ENCODE results near the gene ZKSCAN3.
"Not testable (repeated sequence)": the region's sequence is repeated elsewhere in the genome, so short reads cannot be mapped to it uniquely, and the experiment has no call there.

ZKSCAN3 gene

DNA sequence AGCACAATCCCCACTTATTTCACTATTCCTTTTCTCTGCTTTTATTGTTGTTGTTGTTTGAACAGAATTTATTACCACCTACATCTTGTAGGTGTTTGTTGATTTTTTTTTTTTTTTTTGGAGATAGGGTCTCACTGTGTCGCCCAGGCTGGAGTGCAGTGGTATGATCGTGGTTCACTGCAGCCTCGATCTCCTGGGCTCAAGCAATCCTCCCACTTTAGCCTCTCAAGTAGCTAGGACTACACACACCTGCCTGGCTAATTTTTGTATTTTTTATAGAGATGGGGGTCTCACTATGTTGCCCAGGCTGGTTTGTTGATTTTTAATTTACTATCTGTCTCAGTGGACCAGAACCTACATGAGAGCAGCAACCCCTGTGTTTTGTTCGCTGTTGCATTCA lies 46.2 kb downstream of the ZKSCAN3 start:
- TF ChIP-seq MYC (IDR thresholded peaks at IDR 0.05; ENCODE audit: low read depth, low read length) (no peak), POLR2A (IDR thresholded peaks at IDR 0.05; ENCODE audit: extremely low read depth, insufficient read length) (no peak)
- TF ChIP-seq, protein P1, sequence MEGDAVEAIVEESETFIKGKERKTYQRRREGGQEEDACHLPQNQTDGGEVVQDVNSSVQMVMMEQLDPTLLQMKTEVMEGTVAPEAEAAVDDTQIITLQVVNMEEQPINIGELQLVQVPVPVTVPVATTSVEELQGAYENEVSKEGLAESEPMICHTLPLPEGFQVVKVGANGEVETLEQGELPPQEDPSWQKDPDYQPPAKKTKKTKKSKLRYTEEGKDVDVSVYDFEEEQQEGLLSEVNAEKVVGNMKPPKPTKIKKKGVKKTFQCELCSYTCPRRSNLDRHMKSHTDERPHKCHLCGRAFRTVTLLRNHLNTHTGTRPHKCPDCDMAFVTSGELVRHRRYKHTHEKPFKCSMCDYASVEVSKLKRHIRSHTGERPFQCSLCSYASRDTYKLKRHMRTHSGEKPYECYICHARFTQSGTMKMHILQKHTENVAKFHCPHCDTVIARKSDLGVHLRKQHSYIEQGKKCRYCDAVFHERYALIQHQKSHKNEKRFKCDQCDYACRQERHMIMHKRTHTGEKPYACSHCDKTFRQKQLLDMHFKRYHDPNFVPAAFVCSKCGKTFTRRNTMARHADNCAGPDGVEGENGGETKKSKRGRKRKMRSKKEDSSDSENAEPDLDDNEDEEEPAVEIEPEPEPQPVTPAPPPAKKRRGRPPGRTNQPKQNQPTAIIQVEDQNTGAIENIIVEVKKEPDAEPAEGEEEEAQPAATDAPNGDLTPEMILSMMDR (IDR thresholded peaks at IDR 0.05; ENCODE audit: low read depth, low read length), result no peak
- TF ChIP-seq, protein P2, sequence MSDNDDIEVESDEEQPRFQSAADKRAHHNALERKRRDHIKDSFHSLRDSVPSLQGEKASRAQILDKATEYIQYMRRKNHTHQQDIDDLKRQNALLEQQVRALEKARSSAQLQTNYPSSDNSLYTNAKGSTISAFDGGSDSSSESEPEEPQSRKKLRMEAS (IDR thresholded peaks at IDR 0.05; ENCODE audit: low read depth, low read length), result no peak
- no peak for DNase-seq (ENCODE audit: low read depth)
- H3K4me3 ChIP-seq (ENCODE audit: low read depth, low read length), result peak overlapping the region; percentile 1

DNA sequence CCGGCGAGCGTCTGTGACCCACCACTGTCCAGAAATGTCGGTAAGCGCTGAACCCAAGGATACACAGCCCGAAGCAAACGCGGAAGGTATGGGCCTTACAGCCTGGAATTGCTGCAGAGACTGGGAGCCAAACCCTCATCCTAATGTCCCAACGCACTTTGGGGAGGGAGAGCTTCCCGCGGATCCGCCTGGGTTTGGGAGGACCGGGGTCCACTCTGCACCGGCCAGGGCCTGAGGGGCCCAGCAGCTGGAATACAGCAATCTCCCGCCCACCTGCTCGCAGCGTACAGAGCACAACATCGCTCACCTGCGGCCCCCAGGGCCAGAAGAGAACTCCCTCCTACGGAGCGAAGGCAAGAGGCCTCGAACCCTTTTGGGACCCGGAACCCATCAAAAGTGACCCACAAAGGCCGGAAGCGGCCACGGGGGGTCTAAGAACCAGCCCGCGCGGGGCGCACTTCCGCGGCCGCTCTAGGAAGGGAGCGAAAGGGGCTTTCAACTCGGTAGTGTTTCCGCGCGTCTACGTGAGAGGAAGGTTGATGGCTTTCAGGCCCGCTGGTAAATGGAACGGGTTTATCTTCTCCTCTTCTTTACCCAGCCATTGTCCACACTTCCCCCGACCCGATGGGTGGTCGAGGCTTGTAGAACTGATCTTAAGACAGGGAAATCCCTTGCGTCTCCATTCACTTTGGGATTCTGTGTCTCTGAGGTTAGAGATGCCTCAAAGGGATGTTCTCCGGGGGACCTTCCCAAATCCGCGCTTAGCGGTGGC lies 49.8 kb downstream of the ZKSCAN3 start, which contains the start of gene ZSCAN12:
Gene ZSCAN12, minus strand, starts transcription at position 398 of the 772 bp plus-strand sequence. CDS start 1,342 bp downstream, outside the sequence.
- TF ChIP-seq, protein P1 (IDR thresholded peaks at IDR 0.05; ENCODE audit: low read depth, low read length), result peak; percentile 63
- TF ChIP-seq MYC (IDR thresholded peaks at IDR 0.05; ENCODE audit: low read depth, low read length) (peak; percentile 60), POLR2A (IDR thresholded peaks at IDR 0.05; ENCODE audit: extremely low read depth, insufficient read length) (peak; percentile 67)
- TF ChIP-seq, protein P2 (IDR thresholded peaks at IDR 0.05; ENCODE audit: low read depth, low read length), result peak; percentile 48
- DNase-seq (ENCODE audit: low read depth), result peak; percentile 95

DNA sequence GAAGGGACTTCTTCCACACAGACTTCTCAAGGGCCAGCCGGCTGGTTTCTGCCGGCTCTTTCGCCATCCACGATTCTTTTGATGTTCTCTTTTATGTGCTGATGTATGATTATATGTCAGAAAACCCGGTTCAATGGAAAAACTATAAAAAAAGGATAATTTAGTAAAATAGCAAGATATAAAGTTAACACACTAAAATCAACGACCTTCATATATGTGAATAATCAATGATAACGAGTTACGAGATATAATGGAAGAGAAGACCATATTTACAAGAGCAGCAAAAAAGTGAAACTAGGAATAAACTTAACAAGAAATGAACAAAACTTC lies 50.3 kb downstream of the ZKSCAN3 start:
- H3K4me3 ChIP-seq (ENCODE audit: low read depth, low read length), result peak overlapping the region; percentile 93
- no peak for DNase-seq (ENCODE audit: low read depth)
- TF ChIP-seq MYC (IDR thresholded peaks at IDR 0.05; ENCODE audit: low read depth, low read length) (no peak), POLR2A (IDR thresholded peaks at IDR 0.05; ENCODE audit: extremely low read depth, insufficient read length) (no peak)
- TF ChIP-seq, protein P2 (IDR thresholded peaks at IDR 0.05; ENCODE audit: low read depth, low read length), result no peak
- TF ChIP-seq, protein P1 (IDR thresholded peaks at IDR 0.05; ENCODE audit: low read depth, low read length), result no peak

More for the DNA sequence above, 49.8 kb downstream of the ZKSCAN3 start, which contains the start of gene ZSCAN12:
- H3K4me3 ChIP-seq (ENCODE audit: low read depth, low read length), result peak within 1 kb of the TSS; percentile 93

DNA sequence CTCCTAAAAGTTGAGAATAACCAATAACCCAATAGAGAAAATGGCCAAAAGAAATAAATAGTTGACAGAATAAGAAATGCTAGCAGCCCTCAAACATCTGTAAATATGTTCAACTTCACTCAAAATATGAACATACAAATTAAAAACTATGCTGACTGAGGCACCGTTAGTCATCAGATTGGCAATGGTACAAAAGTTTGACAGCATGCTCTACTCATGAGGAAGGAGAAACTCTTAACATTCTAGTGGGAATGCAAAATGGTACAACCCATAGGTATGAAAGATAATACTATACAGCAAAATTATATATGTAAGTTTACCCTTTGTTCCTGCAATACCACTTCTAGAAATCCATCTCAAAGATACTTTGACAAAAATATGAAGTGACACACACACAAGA lies 51.4 kb downstream of the ZKSCAN3 start:
- DNase-seq (ENCODE audit: low read depth), result no peak
- TF ChIP-seq MYC (IDR thresholded peaks at IDR 0.05; ENCODE audit: low read depth, low read length), result no peak
- TF ChIP-seq, protein P2 (IDR thresholded peaks at IDR 0.05; ENCODE audit: low read depth, low read length), result no peak
- TF ChIP-seq POLR2A (IDR thresholded peaks at IDR 0.05; ENCODE audit: extremely low read depth, insufficient read length), result no peak
- TF ChIP-seq, protein P1 (IDR thresholded peaks at IDR 0.05; ENCODE audit: low read depth, low read length), result no peak
- H3K4me3 ChIP-seq (ENCODE audit: low read depth, low read length), result no peak overlapping the region

DNA sequence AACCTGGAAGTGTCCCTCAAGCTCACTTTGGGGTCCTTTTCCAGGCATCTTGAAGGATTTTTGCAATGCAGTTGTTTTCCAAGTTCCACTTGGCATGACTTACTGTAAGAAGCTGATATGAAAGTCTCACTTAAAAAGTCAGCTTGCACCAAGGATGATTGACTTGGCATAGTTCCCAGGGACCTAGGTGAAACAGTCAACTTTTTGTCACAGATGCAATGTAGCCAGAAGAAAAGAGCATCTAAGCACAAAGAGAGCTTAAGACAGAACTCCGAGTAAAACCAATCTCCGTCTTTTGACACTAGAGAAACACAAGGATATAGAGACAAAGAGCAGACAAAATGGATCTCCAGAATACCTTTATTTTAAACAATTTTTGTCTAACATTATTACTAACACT lies 52.5 kb downstream of the ZKSCAN3 start:
- H3K4me3 ChIP-seq (ENCODE audit: low read depth, low read length), result no peak overlapping the region
- no peak for DNase-seq (ENCODE audit: low read depth)
- TF ChIP-seq, protein P2 (IDR thresholded peaks at IDR 0.05; ENCODE audit: low read depth, low read length), result no peak
- no peak for TF ChIP-seq POLR2A (IDR thresholded peaks at IDR 0.05; ENCODE audit: extremely low read depth, insufficient read length)
- TF ChIP-seq MYC (IDR thresholded peaks at IDR 0.05; ENCODE audit: low read depth, low read length), result no peak
- TF ChIP-seq, protein P1 (IDR thresholded peaks at IDR 0.05; ENCODE audit: low read depth, low read length), result no peak

DNA sequence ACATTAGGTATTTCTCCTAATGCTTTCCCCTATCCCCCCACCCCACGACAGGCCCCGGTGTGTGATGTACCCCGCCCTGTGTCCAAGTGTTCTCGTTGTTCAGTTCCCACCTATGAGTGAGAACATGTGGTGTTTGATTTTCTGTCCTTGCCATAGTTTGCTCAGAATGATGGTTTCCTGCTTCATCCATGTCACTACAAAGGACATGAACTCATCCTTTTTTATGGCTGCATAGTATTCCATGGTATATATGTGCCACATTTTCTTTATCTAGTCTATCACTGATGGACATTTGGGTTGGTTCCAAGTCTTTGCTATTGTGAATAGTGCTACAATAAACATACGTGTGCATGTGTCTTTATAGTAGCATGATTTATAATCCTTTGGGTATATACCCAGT lies 54.2 kb downstream of the ZKSCAN3 start:
- DNase-seq (ENCODE audit: low read depth); H3K4me3 ChIP-seq (ENCODE audit: low read depth, low read length): not testable (repeated sequence)
